ENCODE data around the gene PER3.

- TF ChIP-seq POLR2A (IDR thresholded peaks at IDR 0.05) (no peak), CTCF (IDR thresholded peaks at IDR 0.05) (no peak)
These were observed 11.3 kb downstream of the PER3 start for GRCh38 chr1:7795406-7795805.
